HepG2 (cell line): ENCODE results near the gene ARL5C.

Experiments used
- NR3C1 ChIP-seq: sonication (generic); formaldehyde crosslinking; IDR thresholded peaks from 2 replicates; pipeline ENCODE4 v1.4.0; 2020; ENCODE audit warnings: missing genetic modification reagents
- PTBP1 ChIP-seq: fragments of 200-400 bp; formaldehyde crosslinking; IDR thresholded peaks from 2 replicates; pipeline ENCODE4 v1.6.1; 2018; ENCODE audit warnings: low read length, low read depth; ENCODE audit not compliant: poor library complexity, severe bottlenecking
- RFX5 ChIP-seq: IDR thresholded peaks from 2 replicates; pipeline ENCODE4 v1.6.1; 2011; ENCODE audit warnings: low read depth, low read length, improper control_type of control experiment
- SOX13 ChIP-seq, 3 experiments: fragments of 450-650 bp in 1 of 3; sonication (generic) in 1 of 3; formaldehyde crosslinking in 1 of 3; IDR thresholded peaks in 2 of 3; conservative IDR thresholded peaks in 1 of 3; 2 replicates each; pipeline versions ENCODE4 v1.5.0 to v1.6.1; 2016 to 2020; ENCODE audit warnings: antibody characterized with exemption in 1 of 3, mild to moderate bottlenecking in 1 of 3, missing compliant biosample characterization in 1 of 3, missing genetic modification reagents in 1 of 3, moderate library complexity in 1 of 3
- TBP ChIP-seq: sonication (generic); formaldehyde crosslinking; IDR thresholded peaks from 2 replicates; pipeline ENCODE4 v1.5.0; 2020; ENCODE audit warnings: missing genetic modification reagents
- ZBTB34 ChIP-seq: sonication (generic); formaldehyde crosslinking; IDR thresholded peaks from 2 replicates; pipeline ENCODE4 v1.8.0; 2022; ENCODE audit warnings: mild to moderate bottlenecking, missing genetic modification reagents

DNA sequence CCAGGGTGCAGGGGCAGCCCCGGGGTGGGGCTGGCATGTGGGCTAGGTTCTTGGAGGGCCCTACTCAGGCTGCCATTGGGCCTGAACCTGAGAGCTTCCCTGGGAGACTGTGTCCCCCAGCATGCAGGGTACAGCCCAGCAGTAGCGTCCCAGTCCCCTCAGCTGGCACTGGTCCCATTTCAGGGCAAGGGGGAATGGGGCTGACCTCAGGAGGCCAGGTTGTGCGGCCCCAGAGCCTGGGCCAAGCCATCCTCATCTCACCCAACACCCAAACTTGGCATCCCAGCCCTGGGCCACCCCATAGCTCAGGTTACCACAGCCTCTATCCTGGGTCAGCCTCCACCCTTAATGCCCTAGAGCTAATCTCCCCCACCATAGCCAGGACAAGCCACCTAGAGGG is 20.8 kb downstream of the ARL5C start:
- no peak for TF ChIP-seq ZBTB34 (CRISPR knock-in tag)
- no peak for TF ChIP-seq PTBP1
- no peak for TF ChIP-seq NR3C1
- no peak for TF ChIP-seq SOX13 (IDR thresholded peaks at IDR 0.05)
- TF ChIP-seq SOX13 (CRISPR knock-in tag; conservative IDR thresholded peaks at IDR 0.05 in 1 of 2, IDR thresholded peaks at IDR 0.05 in 1 of 2) = no peak
- no peak for TF ChIP-seq RFX5
- no peak for TF ChIP-seq TBP (CRISPR knock-in tag)
